ENCODE results near the gene P3H4. TPM values are rescaled to one million over a fixed set of nuclear protein-coding genes. Genes with fewer than 3 reads are reported as not detected.

The P3H4 gene
- total and polyA plus RNA-seq, 2 of the 4 experiments (the other 2 are of a cell fraction): 21.5 to 66.7 TPM

DNA sequence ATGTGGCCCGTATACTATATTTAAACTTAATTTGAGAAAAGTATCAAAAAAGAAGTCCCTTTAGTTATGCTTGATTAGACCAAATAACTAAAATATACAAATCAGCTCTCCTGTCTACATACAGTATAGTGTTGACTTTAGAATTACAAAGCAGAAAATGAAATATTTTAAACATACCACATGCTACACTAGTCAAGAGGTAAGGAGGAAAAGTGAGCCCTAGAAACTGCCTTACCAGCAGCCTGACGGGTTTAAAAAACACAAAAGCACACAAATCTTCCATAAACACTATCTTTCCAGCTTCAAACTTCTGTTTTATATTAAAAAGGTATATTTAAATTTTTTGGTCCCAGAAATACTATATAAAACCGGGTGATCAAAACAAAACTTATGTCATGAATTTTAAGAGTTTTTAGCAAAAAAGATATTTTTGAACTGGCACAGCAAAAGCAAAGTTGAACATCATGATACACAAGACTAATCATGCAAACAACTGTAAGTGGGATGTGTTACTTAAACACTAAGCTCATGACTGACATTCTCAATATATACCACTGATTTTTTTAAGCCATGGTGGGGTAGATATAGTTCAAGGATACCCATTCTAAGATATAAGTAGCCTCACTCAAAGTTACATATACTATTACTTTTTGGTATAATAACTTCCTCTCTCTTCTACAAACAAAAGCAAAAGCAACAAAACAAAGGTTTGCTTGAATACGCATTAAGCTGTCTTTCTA is 37.7 kb upstream of the P3H4 start (continued):
- no peak for TF ChIP-seq RCOR1 (IDR thresholded peaks at IDR 0.05; ENCODE audit: insufficient replicate concordance, low read length)

DNA sequence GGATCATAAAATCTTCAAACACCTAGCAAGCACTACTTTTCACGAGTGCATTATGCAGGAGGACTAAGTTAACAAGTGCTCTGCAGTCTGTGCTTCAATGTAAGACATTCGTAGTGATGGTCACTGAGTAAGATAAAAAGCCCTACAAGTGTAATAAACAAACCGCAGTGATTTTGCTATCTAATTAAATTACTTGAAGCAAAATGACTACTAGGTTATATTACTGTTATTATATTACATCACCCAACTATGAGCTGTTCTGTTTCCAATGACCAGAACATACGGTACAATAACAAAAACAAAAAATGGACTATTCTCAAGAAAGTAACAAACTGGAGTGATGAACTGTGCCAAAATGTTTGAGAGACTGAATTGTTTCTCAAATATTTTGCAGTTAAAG is 37.0 kb upstream of the P3H4 start:
- no peak overlapping the region for H3K9ac ChIP-seq (ENCODE audit: low read depth, low read length)
- H3K27me3 ChIP-seq (ENCODE audit: control insufficient read depth, insufficient read depth, low read length): no peaks in the 10 kb centered on the region
- H2AK5ac ChIP-seq (ENCODE audit: low read depth, low read length): no peak overlapping the region
- H4K8ac ChIP-seq (ENCODE audit: low read depth in 2 of 2, low read length in 2 of 2): no peak overlapping the region
- intact Hi-C loops (cut with micrococcal nuclease) (no loop called here), dilution Hi-C loops (cut with HindIII; ENCODE audit: low sequenced_read_pairs, unreplicated experiment) (no loop called here), in situ Hi-C loops (cut with MboI; ENCODE audit: low sequenced_read_pairs) (no loop called here)
- no peak overlapping the region for H2BK20ac ChIP-seq (ENCODE audit: low read depth, low read length)
- no peak overlapping the region for H3K23ac ChIP-seq (ENCODE audit: low read depth, low read length)
- H3K9me1 ChIP-seq (ENCODE audit: insufficient read depth, low read length): peaks cover 9% of the 10 kb centered on the region
- H3K18ac ChIP-seq (ENCODE audit: low read depth, low read length): no peak overlapping the region
- no peak overlapping the region for H2AK9ac ChIP-seq (replicated peaks; ENCODE audit: low read depth, low read length, poor library complexity)
- H4K91ac ChIP-seq (ENCODE audit: insufficient read depth, low read depth, low read length): no peak overlapping the region
- no TSS peak for BruUV-seq (replicated peaks)
- WGBS, 2 experiments (ENCODE audit: extremely low coverage in 2 of 2, insufficient read length in 1 of 2): no CpG with 5 or more reads among the region's 4 CpGs
- TF ChIP-seq CEBPB (IDR thresholded peaks at IDR 0.05; ENCODE audit: low read depth, low read length) (0 out of 2 replicates have a peak, but pooled peaks have one; percentile 22), FOS (IDR thresholded peaks at IDR 0.05; ENCODE audit: low read depth, low read length) (no peak)
- no peak overlapping the region for H3K4me2 ChIP-seq (ENCODE audit: low read depth, low read length)
- peaks cover 20 to 45% of the 10 kb centered on the region in 2 experiments for H3K79me1 ChIP-seq (ENCODE audit: low read depth in 1 of 2, low read length in 2 of 2)
- POLR2A ChIA-PET (ENCODE audit: unreplicated experiment): no interaction called here
- H3K4me1 ChIP-seq (ENCODE audit: control insufficient read depth, insufficient read depth, low read length): 0 out of 2 replicates have a peak, but pooled peaks cover 2% of the 10 kb centered on the region
- H3K56ac ChIP-seq (ENCODE audit: extremely low read depth, insufficient read depth, low read length): no peak overlapping the region
- DNase-seq: peak; percentile 66
- H3K9me3 ChIP-seq (ENCODE audit: control insufficient read depth, insufficient read depth, low read length): no peaks in the 10 kb centered on the region
- CTCF ChIA-PET: interaction anchor here (2.0 kb wide), 1 partner anchor 15 kb away, joined by 6 read pairs; no protein-coding TSS in a partner anchor
- peaks cover 7% of the 10 kb centered on the region for H3K36me3 ChIP-seq (ENCODE audit: control insufficient read depth, insufficient read depth, low read length)
- H3K4ac ChIP-seq (ENCODE audit: low read depth, low read length): no peak overlapping the region
- no peak overlapping the region for H2BK120ac ChIP-seq (ENCODE audit: low read depth, low read length)
- no peak overlapping the region for H3K27ac ChIP-seq (ENCODE audit: insufficient read depth, low read length)
- H2BK15ac ChIP-seq (ENCODE audit: low read depth, low read length): no peak overlapping the region
- no peak overlapping the region for H4K5ac ChIP-seq (ENCODE audit: low read depth, low read length)
- ATAC-seq (ENCODE audit: low read depth): peak; percentile 74
- H3K14ac ChIP-seq (replicated peaks; ENCODE audit: low read depth, low read length): 0 out of 2 replicates have a peak overlapping the region, but pooled peaks have one; percentile 46
- no peak overlapping the region for H2BK5ac ChIP-seq (ENCODE audit: low read depth, low read length, poor library complexity, severe bottlenecking)
- peaks cover 33% of the 10 kb centered on the region for H4K20me1 ChIP-seq (ENCODE audit: insufficient read depth, low read length)
- H3K4me3 ChIP-seq (ENCODE audit: insufficient read depth, low read depth, low read length): no peak overlapping the region
- no peak overlapping the region for H2AFZ ChIP-seq (replicated peaks; ENCODE audit: low read length, poor library complexity)

All from IMR-90 (cell line).